ENCODE data around the gene RASSF6. TPM values are rescaled to one million over a fixed set of nuclear protein-coding genes. Genes with fewer than 3 reads are reported as not detected.

RASSF6 gene
- total RNA-seq, 2 donors from 2014 or later: 13.8 to 38.9 TPM

DNA sequence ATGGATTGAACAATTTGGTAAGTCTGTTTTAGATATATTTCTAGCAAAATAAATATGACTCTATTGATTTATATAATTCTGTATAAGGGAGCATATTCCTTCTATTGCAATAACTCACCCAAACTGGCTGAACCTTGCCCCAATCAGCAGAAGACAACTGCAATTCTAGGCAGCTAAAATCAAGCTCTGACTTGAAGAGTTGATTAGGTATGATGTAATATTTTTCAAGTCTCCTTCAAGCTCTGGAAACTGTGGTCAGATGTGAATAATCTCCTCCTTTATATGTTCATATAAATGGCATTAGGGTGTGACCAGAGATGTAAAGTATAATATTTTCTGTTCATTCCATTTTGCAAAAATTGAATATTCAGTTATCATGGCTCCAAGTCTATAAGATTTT is 8.2 kb downstream of the RASSF6 start:
- intact Hi-C loops (cut with DNase I): no loop called here
- H3K27ac ChIP-seq: no peak overlapping the region
- H3K4me3 ChIP-seq: no peak overlapping the region
- no peaks in the 10 kb centered on the region for H3K27me3 ChIP-seq
- H3K9me3 ChIP-seq: no peaks in the 10 kb centered on the region
- H3K36me3 ChIP-seq: no peaks in the 10 kb centered on the region
- peaks cover 17% of the 10 kb centered on the region for H3K4me1 ChIP-seq
- H3K9ac ChIP-seq (ENCODE audit: low read depth in 2 of 2, low read length in 2 of 2): no peak overlapping the region
- no peak for DNase-seq
- no peak for TF ChIP-seq CTCF (IDR thresholded peaks at IDR 0.05)

GRCh38 chr4:73609706-73610105 is 10.5 kb downstream of the RASSF6 start:
- intact Hi-C loops (cut with DNase I): no loop called here
- no peak for TF ChIP-seq CTCF (IDR thresholded peaks at IDR 0.05)

GRCh38 chr4:73608689-73609594 is 11.3 kb downstream of the RASSF6 start:
- intact Hi-C loops (cut with DNase I): no loop called here
- no peak for DNase-seq
- Histone ChIP-seq H3K36me3 (no peaks in the 10 kb centered on the region), H3K4me3 (no peak overlapping the region), H3K9me3 (no peaks in the 10 kb centered on the region), H3K4me1 (peaks cover 23% of the 10 kb centered on the region), H3K9ac (ENCODE audit: low read depth in 2 of 2, low read length in 2 of 2) (peak overlapping the region in 1 of 2 donors; percentile 64), H3K27ac (peak overlapping the region; percentile 81), H3K27me3 (no peaks in the 10 kb centered on the region)
- no peak for TF ChIP-seq CTCF (IDR thresholded peaks at IDR 0.05)

More at GRCh38 chr4:73609706-73610105, 10.5 kb downstream of the RASSF6 start:
- Histone ChIP-seq H3K4me3 (no peak overlapping the region), H3K36me3 (no peaks in the 10 kb centered on the region), H3K9me3 (no peaks in the 10 kb centered on the region), H3K9ac (ENCODE audit: low read depth in 2 of 2, low read length in 2 of 2) (peak overlapping the region in 1 of 2 donors; percentile 0), H3K27me3 (no peaks in the 10 kb centered on the region), H3K27ac (peak overlapping the region; percentile 81), H3K4me1 (peaks cover 23% of the 10 kb centered on the region)
- DNase-seq: no peak

GRCh38 chr4:73607375-73608033 is 12.7 kb downstream of the RASSF6 start:
- Histone ChIP-seq H3K4me3 (no peak overlapping the region), H3K9ac (ENCODE audit: low read depth in 2 of 2, low read length in 2 of 2) (peak overlapping the region in 1 of 2 donors; percentile 73), H3K36me3 (no peaks in the 10 kb centered on the region), H3K27me3 (no peaks in the 10 kb centered on the region), H3K27ac (peak overlapping the region; percentile 81), H3K4me1 (peaks cover 23% of the 10 kb centered on the region), H3K9me3 (no peaks in the 10 kb centered on the region)
- intact Hi-C loops (cut with DNase I): no loop called here
- TF ChIP-seq CTCF (IDR thresholded peaks at IDR 0.05): no peak
- no peak for DNase-seq

DNA sequence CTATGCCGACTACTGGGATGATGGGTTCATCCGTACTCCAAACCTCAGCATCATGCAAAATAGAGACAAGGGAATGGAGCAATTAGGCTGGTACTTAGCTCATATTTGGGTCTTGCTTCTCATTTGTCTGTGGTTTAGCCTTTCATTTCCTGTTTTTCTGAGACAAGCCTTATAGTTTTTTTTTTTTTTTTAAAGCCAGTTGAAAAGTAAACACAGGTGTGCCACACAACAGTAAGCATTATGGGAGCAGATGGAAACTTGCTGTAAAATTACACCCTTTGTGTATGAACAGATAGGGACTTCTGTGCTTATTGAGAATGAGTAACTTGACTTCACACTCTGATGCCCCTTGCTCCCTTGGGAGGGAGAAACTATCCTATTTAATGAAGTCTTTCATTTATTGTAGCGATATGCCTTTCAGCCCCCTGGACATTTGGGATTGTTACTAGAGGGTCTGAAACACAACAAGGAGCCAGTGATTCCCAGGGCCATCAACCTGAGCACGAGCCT is 13.7 kb downstream of the RASSF6 start:
- no peaks in the 10 kb centered on the region for H3K27me3 ChIP-seq
- peaks cover 23% of the 10 kb centered on the region for H3K4me1 ChIP-seq
- no peaks in the 10 kb centered on the region for H3K36me3 ChIP-seq
- peak overlapping the region in 1 of 2 donors; percentile 73 for H3K9ac ChIP-seq (ENCODE audit: low read depth in 2 of 2, low read length in 2 of 2)
- H3K9me3 ChIP-seq: no peaks in the 10 kb centered on the region
- peak; percentile 50 for DNase-seq
- no peak for TF ChIP-seq CTCF (IDR thresholded peaks at IDR 0.05)
- peak overlapping the region; percentile 81 for H3K27ac ChIP-seq
- no peak overlapping the region for H3K4me3 ChIP-seq
- intact Hi-C loops (cut with DNase I): no loop called here

Data from colonic mucosa (tissue), 4 donors.